Right atrium auricular region (tissue), 2 donors: ENCODE results near the gene INPP4B. TPM values are rescaled to one million over a fixed set of nuclear protein-coding genes. Genes with fewer than 3 reads are reported as not detected.
A peak's percentile ranks its signal among the peaks of the same experiment; 100 is the strongest.

Source experiments
- DNase-seq: peaks from one replicate; pipeline ENCODE4 v3.0.0-alpha.2; 2019; ENCODE audit warnings: low spot score
- H3K27ac ChIP-seq, 2 donors: fragments of 200-600 bp; sonication (generic); 1 replicate in 1 of 2; 2 replicates in 1 of 2; pipeline ENCODE4 v1.5.1; 2016 to 2019
- H3K27me3 ChIP-seq, 2 donors: fragments of 200-600 bp; sonication (generic); one replicate each; pipeline versions ENCODE4 v1.5.1 to v1.6.0; 2017 to 2019
- H3K36me3 ChIP-seq: fragments of 200-600 bp; sonication (generic); one replicate; pipeline ENCODE4 v1.5.1; 2016
- H3K4me1 ChIP-seq, 2 donors: fragments of 200-600 bp; sonication (generic); one replicate each; pipeline versions ENCODE4 v1.5.1 to v1.6.0; 2017 to 2019
- H3K4me3 ChIP-seq, 2 donors: fragments of 200-600 bp; sonication (generic); 1 replicate in 1 of 2; 2 replicates in 1 of 2; pipeline ENCODE4 v1.5.1; 2017 to 2019; ENCODE audit warnings: mild to moderate bottlenecking in 1 of 2, moderate library complexity in 1 of 2
- H3K9me3 ChIP-seq, 2 donors: fragments of 200-600 bp; sonication (generic); one replicate each; pipeline ENCODE4 v1.5.1; 2019
- CTCF ChIP-seq, 2 donors: fragments of 200-600 bp; sonication (generic); IDR thresholded peaks; one replicate each; pipeline ENCODE4 v1.5.1; 2019; ENCODE audit warnings: antibody characterized with exemption in 2 of 2
- total RNA-seq, 2 donors: library from RNA; depleted of rRNA; stranded (reverse); fragments of >200 nt; gene quantifications; one replicate each; pipeline ENCODE4 v1.1.0, GENCODE V29; 2016

The INPP4B gene
- total RNA-seq, 2 donors from 2014 or later: 14.8 to 15.3 TPM

GRCh38 chr4:142098380-142098779, 747.7 kb downstream of the INPP4B start:
- Histone ChIP-seq H3K27me3 (no peaks in the 10 kb centered on the region), H3K9me3 (no peaks in the 10 kb centered on the region), H3K4me1 (no peaks in the 10 kb centered on the region), H3K36me3 (no peaks in the 10 kb centered on the region), H3K27ac (no peak overlapping the region), H3K4me3 (no peak overlapping the region)
- no peak for DNase-seq
- TF ChIP-seq CTCF (IDR thresholded peaks at IDR 0.05): no peak

GRCh38 chr4:142097015-142097414, 749.1 kb downstream of the INPP4B start:
- Histone ChIP-seq H3K36me3 (no peaks in the 10 kb centered on the region), H3K4me1 (no peaks in the 10 kb centered on the region), H3K27me3 (no peaks in the 10 kb centered on the region), H3K9me3 (no peaks in the 10 kb centered on the region), H3K4me3 (no peak overlapping the region), H3K27ac (no peak overlapping the region)
- DNase-seq: no peak
- no peak for TF ChIP-seq CTCF (IDR thresholded peaks at IDR 0.05)

GRCh38 chr4:142095886-142096605, 750.1 kb downstream of the INPP4B start:
- Histone ChIP-seq H3K4me1 (no peaks in the 10 kb centered on the region), H3K27me3 (no peaks in the 10 kb centered on the region), H3K4me3 (no peak overlapping the region), H3K36me3 (no peaks in the 10 kb centered on the region), H3K27ac (no peak overlapping the region), H3K9me3 (no peaks in the 10 kb centered on the region)
- DNase-seq: no peak
- no peak for TF ChIP-seq CTCF (IDR thresholded peaks at IDR 0.05)

- Histone ChIP-seq H3K27me3 (no peaks in the 10 kb centered on the region), H3K4me3 (no peak overlapping the region)
- no peak for TF ChIP-seq CTCF (IDR thresholded peaks at IDR 0.05)
These were observed 753.2 kb downstream of the INPP4B start for GRCh38 chr4:142092941-142093340.

GRCh38 chr4:142091691-142092182, 754.4 kb downstream of the INPP4B start:
- H3K4me3 ChIP-seq: no peak overlapping the region
- H3K36me3 ChIP-seq: no peaks in the 10 kb centered on the region
- no peak for TF ChIP-seq CTCF (IDR thresholded peaks at IDR 0.05)
- peak; percentile 74 for DNase-seq
- no peaks in the 10 kb centered on the region for H3K4me1 ChIP-seq
- H3K9me3 ChIP-seq: no peaks in the 10 kb centered on the region
- peak overlapping the region; percentile 63 to 88 for H3K27ac ChIP-seq
- no peaks in the 10 kb centered on the region for H3K27me3 ChIP-seq

More at GRCh38 chr4:142092941-142093340, 753.2 kb downstream of the INPP4B start:
- Histone ChIP-seq H3K4me1 (no peaks in the 10 kb centered on the region), H3K27ac (no peak overlapping the region), H3K9me3 (no peaks in the 10 kb centered on the region), H3K36me3 (no peaks in the 10 kb centered on the region)
- no peak for DNase-seq
